ENCODE data around the gene ABI2.

Gene ABI2

GRCh38 chr2:203471323-203471722 is 143.1 kb downstream of the ABI2 start:
- no peak for DNase-seq (ENCODE audit: low read depth in 3 of 3, low spot score in 1 of 3)

- no peak for DNase-seq (ENCODE audit: low read depth in 3 of 3, low spot score in 1 of 3)
Measured at GRCh38 chr2:203476881-203477280, 148.7 kb downstream of the ABI2 start.

- DNase-seq (ENCODE audit: low read depth in 3 of 3, low spot score in 1 of 3), result no peak
Measured at GRCh38 chr2:203480623-203481022, 152.4 kb downstream of the ABI2 start.

- DNase-seq (ENCODE audit: low read depth in 3 of 3, low spot score in 1 of 3), result peak in 2 of 3 donors; percentile 16 to 26
Measured at GRCh38 chr2:203484266-203485112, 156.3 kb downstream of the ABI2 start.

GRCh38 chr2:203489531-203489930 is 161.3 kb downstream of the ABI2 start:
- DNase-seq (ENCODE audit: low read depth in 3 of 3, low spot score in 1 of 3), result no peak

- DNase-seq (ENCODE audit: low read depth in 3 of 3, low spot score in 1 of 3), result no peak
Measured at GRCh38 chr2:203490391-203490790, 162.2 kb downstream of the ABI2 start.

- DNase-seq (ENCODE audit: low read depth in 3 of 3, low spot score in 1 of 3), result no peak
Measured at GRCh38 chr2:203492965-203493364, 164.8 kb downstream of the ABI2 start.
